BLaER1 (cell line): ENCODE measurements around the gene RNF141.

ENCODE experiments used
- H3K27ac ChIP-seq: shearing (Covaris generic); formaldehyde crosslinking; 2 replicates; pipeline ENCODE4 v1.8.1; 2022
- H3K27me3 ChIP-seq: shearing (Covaris generic); formaldehyde crosslinking; 2 replicates; pipeline ENCODE4 v1.8.1; 2022
- H3K36me3 ChIP-seq: shearing (Covaris generic); formaldehyde crosslinking; 2 replicates; pipeline ENCODE4 v1.8.1; 2022
- H3K4me1 ChIP-seq: shearing (Covaris generic); formaldehyde crosslinking; 2 replicates; pipeline ENCODE4 v1.8.1; 2022
- H3K4me2 ChIP-seq: shearing (Covaris generic); formaldehyde crosslinking; 2 replicates; pipeline ENCODE4 v1.8.1; 2022
- H3K4me3 ChIP-seq: shearing (Covaris generic); formaldehyde crosslinking; 2 replicates; pipeline ENCODE4 v1.8.1; 2022
- H3K9ac ChIP-seq: shearing (Covaris generic); formaldehyde crosslinking; 2 replicates; pipeline ENCODE4 v1.8.1; 2022
- H3K9me3 ChIP-seq: shearing (Covaris generic); formaldehyde crosslinking; 2 replicates; pipeline ENCODE4 v1.8.1; 2022
- H4K20me1 ChIP-seq: shearing (Covaris generic); formaldehyde crosslinking; 2 replicates; pipeline ENCODE4 v1.8.1; 2022
- Cebpa-rat ChIP-seq: shearing (Covaris generic); IDR thresholded peaks from 2 replicates; pipeline ENCODE4 v1.8.1; 2022

Gene RNF141

DNA sequence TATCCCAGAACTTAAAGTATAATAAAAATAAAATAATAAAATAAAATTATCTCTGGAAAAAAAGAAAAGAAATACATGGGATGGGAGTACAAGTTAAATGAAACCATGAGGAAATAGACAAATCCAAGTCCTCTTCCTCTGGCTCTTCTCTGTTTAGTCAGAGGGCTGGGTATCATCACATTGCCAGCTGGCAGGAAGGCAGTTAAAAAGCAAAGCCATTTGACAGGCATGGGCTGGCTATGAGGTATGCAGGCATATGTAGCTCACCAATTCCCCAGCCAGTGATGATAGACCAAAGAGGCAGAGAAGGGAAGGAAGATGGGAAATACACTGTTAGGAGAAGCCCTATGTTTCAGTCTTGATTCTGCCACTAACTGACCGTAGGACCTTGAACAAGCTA is 21.0 kb upstream of the RNF141 start:
- Histone ChIP-seq H3K27ac (no peak overlapping the region), H3K4me3 (no peak overlapping the region), H4K20me1 (no peaks in the 10 kb centered on the region), H3K9ac (no peak overlapping the region), H3K4me1 (no peaks in the 10 kb centered on the region), H3K27me3 (no peaks in the 10 kb centered on the region), H3K36me3 (no peaks in the 10 kb centered on the region), H3K4me2 (no peak overlapping the region), H3K9me3 (no peaks in the 10 kb centered on the region)
- no peak for TF ChIP-seq Cebpa-rat

DNA sequence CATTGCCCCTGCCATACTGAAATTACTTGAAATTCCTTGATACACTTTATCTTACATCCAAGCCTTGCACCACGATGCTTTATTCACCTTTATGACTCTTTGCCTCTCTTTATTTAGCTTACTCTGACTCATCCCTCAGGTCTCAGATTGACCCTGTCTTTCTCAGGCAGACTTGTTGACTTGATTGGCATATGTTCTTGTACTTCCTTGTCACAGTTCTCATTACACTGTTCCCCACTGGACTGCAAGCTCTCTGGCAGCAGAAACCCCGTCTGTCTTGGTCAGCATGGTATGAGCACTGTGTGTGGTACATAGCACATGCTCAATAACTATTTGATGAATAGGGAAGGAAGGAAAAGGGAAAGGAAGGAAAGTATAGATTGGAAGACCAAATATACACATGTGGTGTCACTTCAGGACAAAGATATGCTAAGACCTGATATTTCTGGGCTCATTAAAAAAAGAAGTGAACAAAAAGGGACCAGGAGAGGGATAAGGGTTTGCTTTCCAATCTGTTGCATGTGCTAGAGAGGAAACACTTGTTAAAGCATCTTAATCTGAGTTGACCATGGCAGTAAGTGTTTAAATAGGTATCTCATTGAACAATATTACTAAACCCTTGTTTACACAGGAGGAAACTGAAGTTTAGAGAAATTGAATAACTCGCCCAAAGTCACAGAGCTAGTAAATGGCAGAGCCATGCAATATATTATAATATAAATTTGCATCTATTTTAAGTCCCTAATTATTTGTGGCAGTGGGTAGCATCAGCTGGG is 20.2 kb upstream of the RNF141 start:
- H3K27me3 ChIP-seq, result no peaks in the 10 kb centered on the region
- H3K4me1 ChIP-seq, result no peaks in the 10 kb centered on the region
- H3K4me2 ChIP-seq, result no peak overlapping the region
- TF ChIP-seq Cebpa-rat, result no peak
- H3K4me3 ChIP-seq, result no peak overlapping the region
- H4K20me1 ChIP-seq, result no peaks in the 10 kb centered on the region
- H3K36me3 ChIP-seq, result no peaks in the 10 kb centered on the region
- H3K9ac ChIP-seq, result no peak overlapping the region
- H3K9me3 ChIP-seq, result no peaks in the 10 kb centered on the region
- H3K27ac ChIP-seq, result no peak overlapping the region

DNA sequence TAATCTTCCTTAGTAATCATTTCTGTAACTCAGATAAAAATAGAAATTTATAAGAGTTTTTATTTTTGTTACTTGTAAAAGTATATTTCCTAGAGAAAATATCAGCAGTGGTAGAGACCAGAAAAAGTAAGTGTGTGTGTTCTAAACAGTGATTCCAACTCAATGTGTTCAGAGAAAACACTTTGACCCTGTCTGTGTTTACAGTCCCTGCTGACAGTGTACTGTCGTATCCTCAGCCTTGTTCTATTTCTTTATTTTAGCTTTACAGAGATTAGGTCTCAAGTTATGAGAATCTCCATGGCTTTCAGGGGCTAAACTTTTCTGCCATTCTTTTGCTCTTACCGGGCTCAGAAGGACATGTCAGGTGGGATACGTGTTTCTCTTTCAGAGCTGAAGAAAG is 17.3 kb upstream of the RNF141 start:
- Histone ChIP-seq H3K4me1 (no peaks in the 10 kb centered on the region), H3K9ac (no peak overlapping the region), H3K27me3 (no peaks in the 10 kb centered on the region), H3K36me3 (no peaks in the 10 kb centered on the region), H3K4me3 (no peak overlapping the region), H4K20me1 (no peaks in the 10 kb centered on the region), H3K9me3 (no peaks in the 10 kb centered on the region), H3K27ac (no peak overlapping the region), H3K4me2 (no peak overlapping the region)
- TF ChIP-seq Cebpa-rat, result no peak

DNA sequence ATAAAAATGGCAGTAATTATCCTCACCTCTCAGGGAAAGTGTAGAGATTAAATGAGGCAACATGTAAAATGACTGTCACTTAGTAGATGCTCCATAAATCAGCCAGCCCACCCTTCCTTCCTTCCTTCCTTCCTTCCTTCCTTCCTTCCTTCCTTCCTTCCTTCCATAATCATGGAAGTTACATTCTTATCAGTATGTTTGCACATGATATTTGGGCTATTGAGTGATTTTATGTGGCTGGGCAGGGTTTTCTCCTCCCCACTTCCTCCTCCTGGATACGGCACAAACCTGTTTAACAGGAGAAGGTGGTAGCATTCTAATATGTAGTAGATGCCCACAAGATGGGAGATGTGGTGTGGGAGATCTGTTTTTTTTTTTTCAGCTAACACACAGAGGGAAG is 15.6 kb upstream of the RNF141 start:
- Histone ChIP-seq H3K4me3 (no peak overlapping the region), H3K9ac (no peak overlapping the region), H3K27ac (no peak overlapping the region), H3K4me2 (no peak overlapping the region), H3K9me3 (peaks cover 6% of the 10 kb centered on the region; the same call in 1 of the 2 replicates), H3K4me1 (no peaks in the 10 kb centered on the region), H3K27me3 (no peaks in the 10 kb centered on the region), H3K36me3 (no peaks in the 10 kb centered on the region), H4K20me1 (no peaks in the 10 kb centered on the region)
- TF ChIP-seq Cebpa-rat, result no peak

DNA sequence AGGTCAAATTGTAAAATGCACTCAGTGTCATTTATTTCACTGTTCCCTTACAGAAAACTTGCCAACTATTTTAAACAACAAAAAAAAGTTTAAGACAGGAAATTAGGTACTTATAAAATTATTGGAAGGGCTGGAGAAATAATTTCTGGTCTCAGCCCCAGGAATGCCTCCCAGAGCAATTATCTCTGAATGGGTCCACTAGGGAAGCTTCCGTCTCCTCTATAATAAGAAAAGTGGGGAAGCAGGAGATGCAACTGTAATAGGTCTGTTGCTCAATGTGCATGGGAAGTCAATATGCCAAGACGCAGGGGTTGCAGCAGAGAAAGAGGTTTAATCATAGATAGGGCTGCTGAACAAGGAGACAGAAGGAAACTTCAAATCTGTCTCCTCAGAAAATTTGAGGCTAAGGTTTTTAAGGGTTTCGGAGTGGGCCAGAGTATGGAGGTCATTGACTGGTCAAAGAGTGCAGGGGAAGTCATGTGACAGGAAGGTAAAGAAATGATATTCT is 10.9 kb upstream of the RNF141 start:
- H3K27me3 ChIP-seq, result no peaks in the 10 kb centered on the region
- no peaks in the 10 kb centered on the region for H3K4me1 ChIP-seq
- no peaks in the 10 kb centered on the region for H4K20me1 ChIP-seq
- no peak for TF ChIP-seq Cebpa-rat
- peaks cover 6% of the 10 kb centered on the region; the same call in 1 of the 2 replicates for H3K9me3 ChIP-seq
- H3K4me2 ChIP-seq, result no peak overlapping the region
- H3K4me3 ChIP-seq, result no peak overlapping the region
- no peaks in the 10 kb centered on the region for H3K36me3 ChIP-seq
- no peak overlapping the region for H3K9ac ChIP-seq
- no peak overlapping the region for H3K27ac ChIP-seq

DNA sequence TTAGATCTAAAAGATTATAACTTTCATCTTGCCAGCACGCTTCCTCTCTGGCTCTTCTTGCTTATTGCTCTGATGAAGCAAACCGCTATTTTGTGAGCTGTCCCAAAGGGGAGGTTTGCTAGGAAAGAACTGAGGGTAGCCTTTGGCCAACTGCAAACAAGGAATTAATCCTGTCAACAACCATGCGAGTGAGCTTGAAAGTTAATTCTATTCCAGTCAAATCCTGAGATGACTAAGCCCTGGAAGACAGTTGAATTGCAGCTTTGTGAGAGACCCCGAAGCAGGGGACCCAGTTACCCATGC is 10.3 kb upstream of the RNF141 start:
- no peaks in the 10 kb centered on the region for H3K4me1 ChIP-seq
- H3K9ac ChIP-seq, result no peak overlapping the region
- H3K27me3 ChIP-seq, result no peaks in the 10 kb centered on the region
- TF ChIP-seq Cebpa-rat, result no peak
- peaks cover 6% of the 10 kb centered on the region; the same call in 1 of the 2 replicates for H3K9me3 ChIP-seq
- no peaks in the 10 kb centered on the region for H3K36me3 ChIP-seq
- no peak overlapping the region for H3K4me2 ChIP-seq
- no peak overlapping the region for H3K27ac ChIP-seq
- H3K4me3 ChIP-seq, result no peak overlapping the region
- no peaks in the 10 kb centered on the region for H4K20me1 ChIP-seq

DNA sequence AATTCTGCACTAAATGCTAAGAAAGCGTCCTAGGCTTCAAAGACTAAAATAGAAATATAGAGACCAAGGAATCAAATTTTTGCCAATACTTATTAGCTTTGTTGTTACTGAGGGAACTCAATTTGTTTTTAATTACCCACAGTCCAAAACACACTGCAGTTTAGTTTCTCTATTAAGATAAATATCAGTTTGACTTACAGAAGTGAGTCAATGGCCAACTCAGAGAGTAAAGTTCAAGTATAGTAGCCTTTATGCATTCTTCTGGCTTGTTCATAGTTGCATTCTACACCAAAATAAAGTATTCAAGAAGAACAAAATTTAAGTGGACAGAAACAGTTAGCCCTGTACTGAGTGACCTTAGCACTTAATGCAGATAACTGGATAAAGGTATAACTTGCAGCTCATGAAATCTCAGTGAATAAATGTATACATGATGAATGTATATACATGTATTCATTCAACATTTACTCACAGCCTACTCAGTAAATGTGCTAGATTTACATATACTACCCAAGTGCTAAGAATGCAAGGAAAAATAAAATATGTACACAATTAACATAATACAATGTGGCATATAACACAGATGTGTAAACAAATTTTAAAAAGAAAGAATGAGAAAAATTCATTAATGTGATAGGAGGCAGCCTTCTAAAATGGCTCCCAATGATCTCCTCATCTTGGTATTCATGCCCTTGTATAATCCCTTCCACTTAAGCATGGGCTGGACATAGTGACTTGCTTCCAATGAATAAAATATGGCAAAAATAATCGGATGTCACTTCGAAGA is 9.7 kb upstream of the RNF141 start:
- Histone ChIP-seq H3K27ac (no peak overlapping the region), H3K27me3 (no peaks in the 10 kb centered on the region), H3K9ac (no peak overlapping the region), H4K20me1 (no peaks in the 10 kb centered on the region), H3K4me1 (no peaks in the 10 kb centered on the region), H3K36me3 (no peaks in the 10 kb centered on the region), H3K9me3 (peaks cover 6% of the 10 kb centered on the region; the same call in 1 of the 2 replicates), H3K4me3 (no peak overlapping the region), H3K4me2 (no peak overlapping the region)
- TF ChIP-seq Cebpa-rat, result no peak

DNA sequence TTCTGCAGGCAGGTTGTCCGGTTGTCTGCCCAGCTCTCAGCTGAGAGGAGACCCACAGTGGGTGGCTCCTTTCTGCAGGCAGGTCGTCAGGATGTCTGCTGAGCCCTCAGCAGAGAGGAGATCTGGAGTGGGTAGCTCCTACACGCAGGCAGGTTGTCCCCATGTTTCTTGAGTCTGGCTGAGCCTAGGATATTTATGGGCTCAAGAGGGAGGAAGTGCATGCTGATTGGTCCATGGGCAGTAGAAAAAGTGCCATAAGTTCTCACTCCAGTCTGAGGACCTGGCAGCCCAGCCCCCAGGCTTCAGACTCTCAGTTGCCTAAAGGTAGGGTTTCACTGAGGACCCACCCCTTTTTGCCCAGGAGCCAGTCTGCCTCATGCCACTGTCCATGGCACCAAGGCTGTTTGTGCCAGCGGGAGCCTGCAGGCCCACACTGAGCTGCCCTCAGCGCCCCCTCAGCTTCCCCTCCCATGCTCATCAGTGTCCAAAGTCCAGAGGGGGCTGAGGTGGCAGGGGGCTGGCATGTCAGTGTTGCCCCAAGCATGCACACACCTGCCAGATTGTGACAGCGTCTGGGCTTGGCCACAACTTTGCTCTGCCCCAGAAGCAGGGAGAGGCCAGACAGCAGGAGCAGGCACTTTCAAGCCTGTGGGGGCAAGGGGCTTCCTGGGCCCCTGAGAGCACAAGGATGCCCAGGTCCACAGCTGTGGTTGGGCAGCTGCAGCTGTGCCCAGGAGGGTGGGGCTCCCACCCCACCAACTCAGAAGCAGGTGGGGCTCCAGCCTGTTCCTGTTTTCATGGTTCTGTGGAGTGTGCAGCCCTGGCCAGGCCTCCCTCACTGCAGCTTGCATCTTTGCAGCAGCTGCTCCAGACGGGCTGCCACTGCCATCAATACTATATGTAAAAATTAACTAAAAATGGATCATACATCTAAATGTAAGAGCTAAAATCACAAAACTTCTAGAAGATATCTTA is 3.8 kb upstream of the RNF141 start:
- Histone ChIP-seq H3K4me3 (0 out of 2 replicates have a peak overlapping the region, but pooled peaks have one; percentile 9), H3K36me3 (no peaks in the 10 kb centered on the region), H3K4me2 (peak overlapping the region; percentile 44; the same call in 1 of the 2 replicates), H3K9ac (no peak overlapping the region), H4K20me1 (no peaks in the 10 kb centered on the region), H3K9me3 (peaks cover 25% of the 10 kb centered on the region), H3K27me3 (no peaks in the 10 kb centered on the region), H3K4me1 (peaks cover 15% of the 10 kb centered on the region), H3K27ac (peak overlapping the region; percentile 45; the same call in 1 of the 2 replicates)
- TF ChIP-seq Cebpa-rat, result no peak

DNA sequence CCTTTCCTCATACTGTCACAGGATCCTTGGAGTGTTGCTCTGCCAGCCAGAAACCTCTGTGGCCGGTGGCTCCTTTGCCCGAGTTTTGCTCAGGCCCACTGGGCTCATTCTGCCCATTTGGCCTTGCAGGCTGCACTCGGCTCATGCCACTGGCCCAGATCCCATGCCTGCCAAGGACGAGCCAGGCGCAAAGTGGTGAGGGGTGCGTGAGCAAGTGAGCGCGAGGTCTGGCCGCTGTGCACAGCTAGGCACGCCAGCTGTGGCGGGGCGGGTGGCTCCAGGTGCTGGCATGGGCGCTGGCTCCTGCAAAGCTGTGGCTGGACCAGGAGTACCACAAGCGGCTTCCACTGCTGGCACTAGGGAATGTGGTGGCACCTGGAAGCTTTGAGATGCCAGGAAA is 2.8 kb upstream of the RNF141 start:
- Histone ChIP-seq H3K27ac (no peak overlapping the region), H3K27me3 (no peaks in the 10 kb centered on the region), H3K4me1 (peaks cover 18% of the 10 kb centered on the region), H4K20me1 (no peaks in the 10 kb centered on the region), H3K9ac (no peak overlapping the region), H3K4me3 (no peak overlapping the region), H3K4me2 (no peak overlapping the region), H3K36me3 (no peaks in the 10 kb centered on the region), H3K9me3 (peaks cover 25% of the 10 kb centered on the region)
- TF ChIP-seq Cebpa-rat, result no peak
